Stimulated activated CD8-positive, alpha-beta memory T cell treated with anti-CD3 and anti-CD28 coated beads, Interleukin-15, amount 100 ng/mL, for 1 hour (primary cell): ENCODE data around the gene AP1G2.
A peak's percentile ranks its signal among the peaks of the same experiment; 100 is the strongest.

Experiments used
- DNase-seq: peaks from one replicate; pipeline ENCODE4 v3.0.0-alpha.2; 2020; ENCODE audit warnings: low read depth

AP1G2 gene

GRCh38 chr14:23557521-23557920 lies 10.1 kb downstream of the AP1G2 start:
- DNase-seq = no peak

- DNase-seq = no peak
Observed at GRCh38 chr14:23556700-23557440, 10.7 kb downstream of the AP1G2 start.

- peak; percentile 89 for DNase-seq
Observed at GRCh38 chr14:23555882-23556699, 11.5 kb downstream of the AP1G2 start, which contains the start of gene THTPA. THTPA (plus strand) TSS chr14:23556271; CDS start chr14:23556758, 487 bp downstream.

GRCh38 chr14:23555533-23555881 lies 12.1 kb downstream of the AP1G2 start:
- DNase-seq = no peak

GRCh38 chr14:23551266-23552028 lies 16.1 kb downstream of the AP1G2 start, which contains the start of gene ZFHX2:
ZFHX2 (minus strand) TSS chr14:23551765; CDS start chr14:23535325, 16,440 bp downstream.
- DNase-seq = peak; percentile 58

GRCh38 chr14:23550812-23551265 lies 16.8 kb downstream of the AP1G2 start:
- DNase-seq = no peak

- DNase-seq = no peak
Observed at GRCh38 chr14:23550131-23550811, 17.3 kb downstream of the AP1G2 start.

- DNase-seq = no peak
Observed at GRCh38 chr14:23548351-23549318, 19.0 kb downstream of the AP1G2 start.

- no peak for DNase-seq
Observed at GRCh38 chr14:23547924-23548323, 19.7 kb downstream of the AP1G2 start.

GRCh38 chr14:23546450-23547035 lies 21.0 kb downstream of the AP1G2 start:
- no peak for DNase-seq

GRCh38 chr14:23545740-23546365 lies 21.7 kb downstream of the AP1G2 start:
- DNase-seq = no peak

- DNase-seq = no peak
Observed at GRCh38 chr14:23544511-23545447, 22.8 kb downstream of the AP1G2 start.

- no peak for DNase-seq
Observed at GRCh38 chr14:23543403-23543802, 24.2 kb downstream of the AP1G2 start.

GRCh38 chr14:23542261-23542660 lies 25.3 kb downstream of the AP1G2 start:
- DNase-seq = no peak

- no peak for DNase-seq
Observed at GRCh38 chr14:23540141-23540469, 27.5 kb downstream of the AP1G2 start.

GRCh38 chr14:23539248-23540140 lies 28.1 kb downstream of the AP1G2 start:
- no peak for DNase-seq

- no peak for DNase-seq
Observed at GRCh38 chr14:23538785-23539184, 28.8 kb downstream of the AP1G2 start.
